HG02981 (cell line): ENCODE data around the gene MTA2.
"Not testable (repeated sequence)": the region's sequence is repeated elsewhere in the genome, so short reads cannot be mapped to it uniquely, and the experiment has no call there.

Source experiments
- ATAC-seq: cut with Tn5 transposase; IDR thresholded peaks from one replicate; pipeline ENCODE4 v1.9.1; 2021; ENCODE audit warnings: mild to moderate bottlenecking, moderate library complexity; ENCODE audit not compliant: unreplicated experiment

The MTA2 gene

DNA sequence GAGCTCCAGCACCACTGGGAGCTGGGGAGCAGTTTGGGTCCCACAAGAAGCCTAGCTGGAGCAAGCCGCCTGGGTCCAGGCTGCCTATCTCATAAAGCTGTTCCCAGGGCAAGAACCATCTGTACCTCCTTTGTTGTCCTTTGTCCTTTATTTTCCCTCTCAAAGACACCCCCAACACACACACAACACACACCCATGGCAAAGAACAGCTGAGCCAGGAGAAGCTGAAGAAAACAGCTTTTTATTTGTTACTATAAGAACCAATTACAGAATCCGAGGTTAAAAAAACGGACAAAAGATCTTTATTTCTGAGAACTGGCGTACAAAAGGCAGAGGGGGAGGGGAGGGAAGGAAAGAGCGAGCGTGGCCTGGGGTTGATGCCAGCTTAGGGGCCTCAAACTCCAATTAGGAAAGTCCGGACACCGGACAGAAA lies 8.7 kb downstream of the MTA2 start:
- no peak for ATAC-seq

DNA sequence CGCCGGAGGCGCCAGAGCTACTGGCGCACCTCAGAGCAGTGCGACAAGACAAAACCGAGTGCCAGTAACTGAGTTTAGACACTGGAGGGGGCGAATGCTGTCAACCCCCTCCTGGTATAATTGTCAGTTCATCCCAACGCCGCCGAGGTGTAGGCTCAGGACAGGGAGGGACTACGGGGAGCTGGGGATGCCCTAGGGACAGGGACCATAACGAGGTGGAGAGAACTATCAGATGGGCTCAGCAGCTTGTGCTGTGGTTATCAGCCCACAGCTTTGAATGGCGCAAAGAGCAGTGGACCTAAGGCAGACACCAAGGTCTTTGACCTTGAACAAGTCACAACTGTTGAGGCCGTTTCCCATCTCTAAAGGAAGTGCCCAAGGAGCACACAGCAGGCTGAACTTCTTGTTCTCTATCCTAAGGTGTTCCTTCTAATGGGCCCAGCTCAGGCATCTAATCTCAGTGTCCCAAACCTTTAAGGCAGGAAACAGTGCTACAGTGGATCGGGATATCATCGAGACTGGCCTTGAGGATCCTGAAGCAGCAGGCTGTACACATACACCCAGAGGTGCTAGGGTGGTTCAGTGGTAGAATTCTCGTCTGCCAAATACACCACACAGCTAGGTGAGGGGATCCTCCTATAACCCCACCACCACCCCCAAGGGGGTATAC lies 9.4 kb downstream of the MTA2 start:
- ATAC-seq = no peak

DNA sequence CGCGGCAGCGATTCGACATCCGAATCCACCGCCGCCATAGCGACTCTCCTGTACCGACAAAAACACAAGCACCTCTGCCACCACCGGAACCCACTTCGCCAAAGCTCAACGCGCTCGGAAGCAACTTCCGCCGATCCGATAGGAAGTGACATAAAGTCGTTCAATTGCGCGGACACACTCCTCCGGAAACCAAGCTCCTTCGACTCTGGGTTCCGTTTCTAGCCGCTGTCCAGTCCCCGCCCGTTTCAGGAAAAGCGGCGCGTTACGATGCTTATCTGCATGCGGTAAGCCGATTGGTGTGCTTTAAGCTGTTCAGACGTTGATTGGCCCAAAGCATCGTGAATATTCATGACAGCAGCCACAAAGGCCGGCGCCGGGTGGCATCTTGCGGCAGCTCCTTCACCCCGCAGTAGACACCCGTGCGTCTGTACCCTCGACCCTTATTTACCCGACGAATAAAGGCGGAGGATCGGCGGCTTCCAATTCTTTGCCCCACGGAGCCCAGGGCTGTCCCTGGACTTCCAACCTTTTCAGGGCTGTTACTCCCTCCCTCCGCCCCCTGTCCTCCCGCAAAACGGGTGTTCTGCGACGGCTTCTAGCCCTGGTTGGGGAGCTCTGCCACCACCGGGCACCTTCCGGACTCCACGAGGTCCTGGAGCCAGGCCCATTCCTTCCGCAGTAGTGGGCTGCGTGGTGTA lies 10.1 kb downstream of the MTA2 start, which contains the start of gene TUT1:
TUT1 (minus strand) TSS at position 76 of the 698 bp plus-strand sequence; CDS start at position 38, 38 bp downstream.
- peak; percentile 87 for ATAC-seq

DNA sequence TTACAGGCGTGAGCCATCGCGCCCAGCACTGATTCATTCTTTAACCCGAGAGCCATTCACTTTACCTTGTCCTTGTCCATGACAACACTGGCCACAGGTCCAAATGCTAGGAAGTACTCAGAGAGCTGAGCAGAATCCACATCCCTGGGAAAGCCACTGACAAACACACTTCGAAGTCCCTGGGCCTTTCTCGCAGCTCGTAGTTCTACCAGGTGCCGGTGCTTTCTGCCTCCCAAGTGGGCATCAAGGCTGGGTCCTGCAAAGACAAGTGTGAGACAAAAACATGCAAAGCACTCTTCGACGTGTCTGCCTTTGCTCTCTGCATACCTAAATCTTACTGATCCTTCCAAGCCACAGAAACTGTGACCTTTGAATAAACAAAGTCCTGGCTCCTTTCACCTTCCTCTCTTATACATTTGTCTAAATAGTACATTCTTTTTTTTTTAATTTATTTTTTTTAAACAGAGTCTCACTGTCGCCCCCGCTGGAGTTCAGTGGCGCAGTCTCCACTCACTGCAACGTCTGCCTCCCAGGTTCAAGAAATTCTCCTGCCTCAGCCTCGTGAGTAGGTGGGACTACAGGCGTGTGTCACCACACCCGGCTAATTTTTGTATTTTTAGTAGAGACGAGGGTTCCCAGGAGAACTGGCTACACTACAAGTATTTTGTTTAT lies 12.6 kb downstream of the MTA2 start:
- no peak for ATAC-seq

DNA sequence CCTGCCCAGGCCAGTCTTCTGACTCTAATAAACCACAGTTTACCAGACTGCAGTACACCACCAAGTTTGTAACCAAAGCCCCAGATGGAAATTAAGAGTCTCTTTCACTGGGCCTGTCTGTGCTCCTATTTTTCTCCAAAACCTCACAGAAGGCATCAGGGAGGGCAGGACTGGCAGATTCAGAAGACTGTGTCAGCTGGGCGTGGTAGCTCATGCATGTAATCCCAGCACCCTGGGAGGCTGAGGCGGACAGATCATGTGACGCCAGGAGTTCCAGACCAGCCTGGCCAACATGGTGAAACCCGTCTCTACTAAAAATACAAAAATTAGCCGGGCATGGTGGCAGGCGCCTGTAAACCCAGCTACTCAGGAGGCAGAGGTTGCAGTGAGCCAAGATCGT lies 16.3 kb downstream of the MTA2 start:
- ATAC-seq = not testable (repeated sequence)

DNA sequence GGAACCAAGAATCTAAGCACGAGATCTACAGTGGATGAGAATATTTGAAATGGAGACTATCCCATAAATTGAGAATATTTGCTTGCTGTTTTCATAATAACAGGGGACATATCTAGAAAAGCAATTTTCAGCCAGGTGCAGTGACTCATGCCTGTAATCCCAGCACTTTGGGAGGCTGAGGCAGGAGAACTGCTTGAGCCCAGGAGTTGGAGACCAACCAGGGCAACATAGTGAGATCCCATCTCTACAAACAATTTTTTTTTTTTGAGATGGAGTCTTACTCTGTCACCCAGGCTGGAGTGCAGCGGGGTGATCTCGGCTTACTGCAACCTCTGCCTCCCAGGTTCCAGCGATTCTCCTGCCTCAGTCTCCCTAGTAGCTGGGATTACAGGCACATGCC lies 19.9 kb downstream of the MTA2 start:
- ATAC-seq = not testable (repeated sequence)

DNA sequence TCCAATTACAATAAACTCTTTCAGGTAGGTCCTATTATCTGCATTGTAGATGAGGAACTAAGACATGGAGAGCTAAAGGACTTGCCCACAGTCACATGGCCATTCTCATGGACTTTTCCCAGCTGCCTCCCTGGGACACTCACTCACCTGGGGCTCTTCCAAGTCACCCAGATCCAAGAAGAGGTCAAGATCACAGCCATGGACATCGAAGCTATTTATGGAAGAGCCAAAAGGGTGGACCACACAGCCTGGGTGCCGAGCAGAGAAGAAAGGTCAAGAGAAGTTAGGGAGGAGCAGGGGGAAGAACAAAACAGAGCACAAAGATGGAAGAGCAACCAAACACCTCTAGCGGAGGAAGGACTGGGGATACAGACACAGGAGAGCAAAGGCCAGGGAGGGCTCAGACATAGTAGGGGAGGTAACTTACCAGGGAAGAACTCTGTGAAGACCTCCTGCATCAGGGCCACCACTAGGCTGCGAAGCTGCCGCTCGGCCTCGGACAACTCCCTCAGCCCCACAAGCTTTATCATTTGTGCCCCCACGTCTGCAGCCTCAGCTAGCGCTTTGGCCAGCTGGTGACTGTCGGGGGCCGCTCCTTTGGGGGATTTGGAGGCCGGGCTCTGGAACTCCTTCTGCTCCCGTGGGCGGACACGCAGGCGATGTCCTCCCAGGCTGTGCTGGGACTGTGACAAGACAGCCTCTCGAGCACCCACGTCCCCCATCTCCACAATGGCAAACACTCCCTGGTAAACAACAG lies 20.5 kb downstream of the MTA2 start:
- ATAC-seq = no peak

DNA sequence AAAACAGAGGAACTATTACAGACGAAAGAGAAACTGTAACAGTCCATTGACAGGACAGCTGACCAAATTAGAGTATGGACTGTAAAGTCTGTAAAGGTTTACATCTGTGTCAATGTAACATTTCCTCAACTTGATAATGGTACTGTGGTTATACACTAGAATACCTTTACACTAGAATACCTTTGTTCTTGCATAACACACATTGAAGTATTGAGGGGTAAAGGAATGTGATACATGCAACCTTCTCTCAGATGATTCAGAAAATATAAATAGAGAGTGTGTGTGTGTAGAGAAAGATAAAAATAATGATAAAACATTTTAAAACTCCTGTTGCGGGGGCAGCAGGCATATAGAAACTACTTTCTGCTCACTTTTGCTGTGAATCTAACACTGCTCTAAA lies 22.4 kb downstream of the MTA2 start:
- no peak for ATAC-seq

DNA sequence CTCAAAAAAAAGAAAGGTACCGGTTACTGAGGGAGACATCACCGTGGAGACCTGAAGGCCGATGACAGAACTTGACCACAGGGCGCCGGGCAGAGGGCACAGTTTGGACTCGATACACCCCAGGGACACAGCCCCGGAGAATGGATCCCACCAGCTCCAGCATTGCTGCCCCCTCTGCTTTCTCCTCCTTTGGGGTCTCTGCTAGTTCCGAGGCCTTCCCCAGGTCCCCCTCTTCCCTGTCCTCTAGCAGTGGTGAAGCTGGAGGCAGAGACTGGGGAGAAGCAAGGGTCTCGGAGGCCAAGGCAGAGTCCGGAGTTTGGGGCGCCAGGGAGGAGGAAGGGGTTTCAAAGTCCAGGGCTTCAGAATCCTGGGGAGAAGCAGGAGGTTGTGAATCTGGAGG lies 23.1 kb downstream of the MTA2 start:
- no peak for ATAC-seq

DNA sequence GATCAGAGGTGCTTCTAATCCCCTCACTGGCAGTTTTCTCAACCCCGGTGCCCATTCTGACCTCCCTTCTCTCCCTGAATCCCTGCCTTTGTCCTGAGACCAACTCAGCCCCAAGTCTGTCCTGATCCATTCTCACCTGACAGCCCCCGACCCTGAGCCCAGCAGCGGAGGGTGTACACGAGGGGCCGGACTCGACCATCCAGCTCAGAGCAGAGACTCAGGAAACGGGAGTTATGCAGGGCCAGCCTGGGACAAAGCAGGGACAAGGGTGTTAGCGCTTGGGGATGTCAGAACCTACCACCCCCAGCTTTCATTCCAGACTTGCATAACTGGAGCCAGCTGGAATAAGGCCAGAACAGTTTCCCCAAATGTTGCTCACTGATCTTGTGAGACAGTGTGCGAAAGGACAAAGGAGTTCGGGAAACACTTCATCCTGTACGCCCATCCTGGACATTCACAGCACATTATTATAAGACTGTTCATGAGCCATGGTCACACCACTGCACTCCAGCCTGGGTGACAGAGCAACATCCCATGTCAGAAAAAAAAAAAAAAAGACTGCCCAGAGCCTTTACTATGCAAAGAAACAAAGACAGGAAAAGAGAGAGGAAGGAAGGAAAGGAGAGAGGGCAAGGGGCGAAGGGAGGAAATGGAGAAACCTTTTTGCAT lies 24.5 kb downstream of the MTA2 start:
- ATAC-seq = no peak

DNA sequence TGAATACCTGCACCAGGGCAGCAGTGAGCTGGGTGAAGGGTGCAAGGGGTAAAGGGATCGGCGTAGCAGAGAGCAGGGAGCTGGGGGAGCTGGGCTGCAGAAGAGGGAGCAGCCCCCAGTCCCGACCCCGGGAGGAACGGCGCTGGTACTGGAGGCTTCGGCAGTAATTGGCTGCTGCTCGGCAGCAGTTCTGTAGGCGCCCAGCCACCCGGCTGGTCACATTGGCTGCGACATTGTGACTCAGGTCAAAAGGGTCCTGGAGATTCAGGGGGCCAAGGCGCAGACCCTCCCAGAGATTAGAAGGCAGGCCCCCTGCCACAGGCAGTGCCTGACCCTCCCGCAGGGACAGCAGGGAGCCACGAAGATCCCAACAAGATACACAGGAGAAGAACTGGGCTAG lies 25.8 kb downstream of the MTA2 start:
- no peak for ATAC-seq

DNA sequence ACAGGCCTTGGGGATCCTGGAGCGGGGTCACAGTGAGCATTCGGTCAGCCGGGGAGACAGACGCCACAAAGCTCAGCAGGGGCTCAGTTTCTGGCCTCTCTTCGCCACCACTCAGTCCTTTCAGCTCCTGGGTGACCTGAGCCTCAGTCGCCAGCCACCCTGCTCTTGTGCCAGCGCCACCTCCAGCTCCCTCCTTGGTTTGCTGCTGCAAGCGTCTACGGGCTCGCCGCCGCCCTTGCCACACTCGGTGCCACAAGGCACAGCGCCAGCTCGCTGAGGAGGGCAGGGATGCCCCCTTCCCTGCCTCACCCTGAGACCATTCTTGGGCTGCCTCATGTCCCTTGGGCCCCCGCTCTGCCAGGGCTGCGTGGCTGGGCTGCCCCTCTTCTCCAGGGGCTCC lies 26.5 kb downstream of the MTA2 start:
- no peak for ATAC-seq

DNA sequence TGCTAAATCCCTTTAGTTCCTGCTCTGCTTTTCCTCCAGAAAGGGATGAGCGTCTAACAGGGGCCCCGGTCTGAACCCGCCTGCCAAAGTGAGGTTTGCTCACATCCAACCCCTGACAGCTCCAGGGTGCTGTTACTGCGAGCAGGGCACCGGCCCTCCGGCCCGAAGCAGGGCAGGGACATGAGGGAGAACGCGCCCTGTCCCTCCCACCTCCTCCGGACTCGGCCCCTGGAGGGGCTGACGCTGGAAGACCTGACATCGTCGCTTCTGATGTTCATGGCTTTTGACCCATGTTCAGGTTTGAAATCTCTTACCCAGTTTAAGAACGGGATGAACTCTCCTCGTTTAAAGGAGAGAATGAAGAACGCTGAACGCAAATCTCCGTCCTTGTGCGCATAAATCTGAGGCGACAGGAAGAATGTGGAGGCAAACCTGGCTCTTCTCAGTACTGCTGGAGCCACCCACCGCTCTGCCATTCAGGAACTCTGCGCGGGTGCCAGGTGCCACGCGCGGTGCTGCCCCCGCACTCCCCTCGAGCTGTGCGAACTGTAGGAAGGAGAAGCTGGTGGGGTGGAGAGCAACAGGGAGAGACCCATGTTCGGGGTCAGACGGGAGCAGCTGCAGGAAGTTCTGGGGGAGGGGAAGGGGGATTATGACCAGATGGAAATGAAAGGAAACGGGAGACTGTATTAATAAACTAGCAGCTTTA lies 27.1 kb downstream of the MTA2 start:
- peak; percentile 14 for ATAC-seq

DNA sequence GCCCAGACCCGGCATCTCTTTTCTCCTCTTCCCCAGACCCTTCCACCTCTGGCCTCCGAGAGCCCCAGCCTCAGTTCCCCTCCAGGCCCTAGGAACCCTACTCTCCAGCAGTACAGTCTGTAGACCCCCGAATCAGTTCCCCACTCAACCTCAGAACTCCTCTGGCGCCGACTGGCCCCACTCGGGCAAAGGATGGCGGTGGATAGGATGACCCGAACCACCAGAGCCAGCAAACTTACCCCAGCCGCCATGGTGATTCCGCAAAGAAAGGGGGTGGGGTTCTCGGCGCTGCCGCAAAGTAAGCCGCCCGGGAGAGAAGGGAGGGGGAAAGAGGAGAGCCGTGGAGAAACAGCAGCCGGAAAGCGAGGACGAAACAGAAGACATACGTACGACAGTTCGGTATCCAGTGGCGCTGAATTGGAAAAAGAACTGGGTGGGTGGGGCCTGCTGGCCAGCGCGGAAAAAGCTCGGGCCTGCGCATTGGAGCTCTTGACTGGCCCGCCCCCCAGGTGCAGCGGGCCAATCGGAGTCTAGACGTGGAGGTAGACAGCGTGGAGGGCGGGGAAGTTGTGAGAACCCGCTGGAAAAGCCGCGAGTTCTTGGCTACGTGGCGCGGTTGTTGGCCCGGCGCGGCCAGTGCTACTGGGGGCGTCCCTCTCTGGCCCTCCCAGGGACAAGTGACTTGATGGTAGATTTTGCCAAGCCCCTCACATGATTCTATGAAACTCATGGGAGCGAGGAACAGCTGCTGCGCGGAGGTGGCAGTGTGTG lies 27.9 kb downstream of the MTA2 start, which contains the start of gene EEF1G:
EEF1G (minus strand) TSS at position 300 of the 771 bp plus-strand sequence; CDS start at position 251, 49 bp downstream.
- ATAC-seq = peak; percentile 88

DNA sequence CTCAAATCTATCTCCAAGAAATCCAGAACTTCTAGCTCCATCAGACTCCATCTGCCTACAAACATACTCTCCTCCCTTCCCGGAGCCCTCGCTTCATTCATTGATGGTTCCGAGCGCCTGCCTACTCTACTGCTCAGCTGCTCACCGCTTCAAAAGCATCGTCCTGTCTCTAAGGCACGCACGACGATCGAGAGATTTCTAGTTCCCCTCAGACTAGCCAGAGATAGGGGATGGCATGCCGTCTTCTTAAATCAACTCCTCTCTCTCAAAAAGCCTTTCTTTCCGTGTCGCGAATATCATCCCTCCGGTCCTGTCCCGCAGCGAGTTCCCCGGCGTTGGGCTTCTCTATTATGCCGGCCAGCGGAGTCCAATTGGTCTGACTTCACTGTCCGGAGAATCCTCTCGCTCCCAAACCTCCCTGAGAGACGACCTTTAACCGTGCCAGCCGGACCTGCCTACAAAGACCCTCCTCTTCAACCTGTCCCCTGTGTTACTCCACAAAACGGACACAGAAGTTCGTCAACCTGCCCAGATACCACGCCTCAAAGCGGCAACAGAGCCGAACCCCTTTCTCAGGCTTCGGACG lies 28.6 kb downstream of the MTA2 start:
- ATAC-seq = peak; percentile 1

DNA sequence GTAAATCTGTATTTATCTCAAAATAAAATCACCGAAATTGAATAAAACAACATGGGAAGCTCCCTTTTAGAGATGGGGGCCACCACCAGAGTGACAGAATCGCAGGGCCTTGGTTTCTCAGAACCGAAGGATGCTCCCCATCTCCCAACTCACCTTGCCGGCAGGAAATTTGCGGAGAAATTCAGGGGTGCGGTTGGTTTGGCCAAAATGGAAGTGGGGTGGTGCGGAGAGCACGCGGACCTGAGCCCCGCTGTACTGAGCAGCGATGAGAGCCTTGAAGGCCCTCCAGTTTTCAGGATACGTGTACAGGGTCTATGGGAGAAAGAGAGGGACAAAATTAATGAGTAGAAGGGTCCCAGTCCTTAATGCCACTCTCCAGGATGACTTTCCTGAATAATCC lies 29.2 kb downstream of the MTA2 start:
- ATAC-seq = no peak

DNA sequence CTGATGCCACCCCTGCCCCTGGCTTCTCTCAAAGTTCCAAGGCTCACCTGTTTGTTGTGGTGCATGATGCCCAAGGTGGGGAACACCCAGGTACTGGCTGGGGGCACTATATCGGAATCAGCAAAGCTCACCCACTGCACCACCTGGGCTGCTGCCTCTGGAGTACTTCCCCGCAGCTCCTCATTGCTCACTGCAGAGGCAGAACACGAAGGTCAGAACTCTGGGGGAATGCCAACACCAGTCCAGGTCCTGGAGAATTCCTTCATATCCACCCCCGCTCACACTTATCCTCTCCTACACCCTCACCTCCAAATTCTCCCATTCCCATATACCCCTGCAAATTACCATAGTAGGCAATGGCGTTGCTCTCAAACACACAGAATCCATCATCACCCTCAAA lies 30.2 kb downstream of the MTA2 start:
- ATAC-seq = not testable (repeated sequence)

DNA sequence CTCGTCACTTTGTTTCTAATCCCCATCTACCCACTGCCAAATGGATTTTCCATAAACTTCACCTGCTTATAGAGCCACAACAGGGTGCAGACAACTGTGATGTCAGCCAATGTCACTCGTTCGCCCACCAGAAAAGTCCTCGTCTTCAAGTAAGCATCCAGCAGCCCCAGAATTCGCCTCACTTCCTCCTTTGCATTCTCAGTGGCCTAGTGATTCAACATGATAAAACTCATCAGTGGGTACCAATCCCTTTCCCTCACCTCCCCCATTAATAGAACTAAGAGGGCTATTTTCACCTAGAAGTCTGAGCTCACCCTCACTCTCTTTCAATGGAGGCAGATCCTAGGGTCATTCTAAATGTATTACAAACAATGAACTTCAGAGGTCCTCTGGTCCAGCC lies 30.8 kb downstream of the MTA2 start:
- not testable (repeated sequence) for ATAC-seq

DNA sequence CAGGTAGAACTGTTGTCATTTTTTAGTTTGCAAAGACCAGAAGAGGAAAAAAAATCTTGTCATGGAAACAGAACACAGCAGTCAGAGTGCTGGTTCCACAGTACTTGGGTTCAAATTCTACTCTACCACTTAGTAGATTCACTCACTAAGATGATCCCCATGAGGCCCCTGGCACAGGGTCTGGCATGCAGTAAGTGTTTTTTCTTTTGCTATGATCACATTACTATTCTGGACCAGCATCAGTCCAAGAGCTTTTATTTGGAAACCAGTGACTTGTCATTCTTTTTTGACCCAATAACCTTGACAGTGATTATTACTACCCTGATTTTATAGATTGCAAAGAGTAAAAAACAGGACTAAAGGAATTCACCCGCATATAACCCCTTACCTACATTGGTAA lies 32.1 kb downstream of the MTA2 start:
- ATAC-seq = no peak
